ENCODE results near the gene RHOD. TPM values are rescaled to one million over a fixed set of nuclear protein-coding genes. Genes with fewer than 3 reads are reported as not detected.

The RHOD gene
- polyA plus RNA-seq, 3 donors, result 8.1 to 11.5 (median 10.5) TPM

DNA sequence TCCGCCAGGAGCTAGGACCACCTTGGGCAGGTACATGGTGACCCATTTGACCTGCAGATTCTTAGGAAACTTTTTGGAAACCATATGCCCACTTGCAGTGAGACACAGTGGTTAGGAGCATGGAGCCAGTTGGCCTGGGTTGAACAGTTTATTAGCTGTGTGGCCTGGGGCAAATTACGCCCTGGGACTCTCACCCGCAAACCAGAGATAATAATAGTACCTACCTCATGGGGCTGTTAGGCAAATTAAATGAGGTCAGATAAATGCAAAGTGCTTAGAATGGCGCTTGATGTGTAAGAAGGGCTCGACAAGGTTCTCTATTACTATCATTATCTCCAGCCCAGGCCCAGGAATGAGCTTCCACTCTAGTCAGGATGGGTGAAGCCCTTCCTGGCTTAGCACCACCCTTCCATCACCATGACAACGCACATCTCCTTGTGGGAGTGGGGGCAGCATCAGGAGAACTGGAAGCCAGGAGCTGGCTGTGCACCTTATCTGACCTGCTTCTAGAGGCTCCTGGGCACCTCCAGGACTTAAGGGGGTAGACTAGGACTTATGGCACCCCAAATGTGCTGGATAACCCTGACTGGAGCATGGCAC is 28.6 kb upstream of the RHOD start:
- no peak for DNase-seq

- no peak for DNase-seq
Observed at GRCh38 chr11:67029146-67029545, 27.5 kb upstream of the RHOD start.

GRCh38 chr11:67030976-67031375 is 25.7 kb upstream of the RHOD start:
- no peak for DNase-seq

DNA sequence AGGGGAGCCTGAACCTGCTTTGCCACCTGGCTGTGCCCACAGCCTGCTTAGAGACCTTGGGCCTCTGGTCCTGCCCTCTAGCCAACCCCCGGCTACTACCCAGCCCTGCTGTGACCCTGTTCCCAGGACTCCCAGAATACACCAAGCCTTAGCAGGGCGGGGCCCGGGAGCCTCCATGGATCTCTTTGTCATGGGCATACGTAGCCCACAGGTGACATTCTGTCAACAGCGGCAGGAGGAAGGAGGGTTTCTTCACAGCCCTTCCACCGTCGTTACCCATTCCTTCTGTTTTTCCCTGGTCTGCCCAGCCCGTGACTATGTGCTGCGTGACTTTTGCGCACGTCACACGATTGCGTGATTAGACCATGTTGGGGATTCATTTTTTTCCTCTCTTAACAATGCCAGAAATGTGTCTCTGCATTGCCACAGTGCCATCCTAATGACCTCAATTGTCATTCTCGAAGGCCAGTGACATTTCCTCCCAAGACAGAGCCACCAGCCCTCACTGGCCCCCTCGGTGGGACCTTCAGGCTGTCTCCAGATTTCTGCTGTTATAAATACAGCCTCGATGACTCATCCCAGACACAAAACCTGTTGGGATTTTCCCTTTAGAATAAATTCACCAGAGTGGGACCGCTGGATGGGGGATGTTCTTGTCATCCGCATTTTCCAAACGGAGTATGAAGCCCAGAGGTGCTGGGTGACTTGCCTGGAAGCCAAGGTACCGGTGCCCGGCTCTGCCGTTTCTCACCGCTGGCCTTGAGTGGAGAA is 24.7 kb upstream of the RHOD start:
- no peak for DNase-seq

GRCh38 chr11:67032830-67033551 is 23.7 kb upstream of the RHOD start:
- DNase-seq, result no peak

DNA sequence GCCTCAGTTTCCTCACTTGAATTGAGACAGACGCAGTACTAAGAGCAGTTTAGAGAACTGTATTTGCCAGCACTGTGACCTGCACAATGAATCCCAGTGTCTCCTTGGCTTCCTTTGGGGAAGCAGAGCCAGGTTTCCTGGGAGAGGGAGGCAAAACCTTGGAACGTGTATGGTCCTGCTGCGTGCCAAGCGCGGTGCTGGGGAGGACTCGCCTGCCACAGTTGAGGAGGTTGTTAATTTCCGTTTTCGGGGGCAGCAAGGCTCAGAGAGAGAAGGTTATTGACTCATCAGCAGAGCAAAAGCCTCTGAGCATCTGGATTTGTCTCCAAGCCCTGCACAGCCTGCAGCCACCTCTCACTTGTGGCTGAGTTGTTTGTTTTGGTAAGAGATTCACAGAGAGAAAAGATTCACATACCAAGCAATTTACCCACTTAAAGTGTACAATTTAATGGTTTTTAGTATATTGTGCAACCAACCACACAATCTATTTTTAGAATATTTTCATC is 22.9 kb upstream of the RHOD start:
- no peak for DNase-seq

DNA sequence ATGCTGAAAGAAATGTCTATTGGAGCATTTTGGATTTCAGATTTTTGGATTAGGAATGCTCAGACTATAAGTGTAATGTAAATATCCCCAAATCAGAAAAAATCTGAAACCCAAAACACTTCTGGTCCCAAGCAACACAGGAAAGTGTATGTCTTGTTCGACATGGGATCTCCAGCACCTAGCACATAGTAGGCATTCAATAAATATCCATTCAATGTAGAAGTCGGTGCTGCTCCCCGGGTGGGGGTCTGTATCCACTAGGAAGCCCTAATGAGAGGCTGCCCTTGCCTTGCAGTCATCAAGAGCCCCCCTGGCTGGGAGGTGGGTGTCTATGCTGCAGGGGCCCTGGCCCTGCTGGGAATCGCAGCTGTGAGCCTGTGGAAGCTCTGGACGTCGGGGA is 22.3 kb upstream of the RHOD start:
- no peak for DNase-seq

- no peak for DNase-seq
Observed at GRCh38 chr11:67040147-67040546, 16.5 kb upstream of the RHOD start.

- DNase-seq, result no peak
Observed at GRCh38 chr11:67041602-67042001, 15.0 kb upstream of the RHOD start.

DNA sequence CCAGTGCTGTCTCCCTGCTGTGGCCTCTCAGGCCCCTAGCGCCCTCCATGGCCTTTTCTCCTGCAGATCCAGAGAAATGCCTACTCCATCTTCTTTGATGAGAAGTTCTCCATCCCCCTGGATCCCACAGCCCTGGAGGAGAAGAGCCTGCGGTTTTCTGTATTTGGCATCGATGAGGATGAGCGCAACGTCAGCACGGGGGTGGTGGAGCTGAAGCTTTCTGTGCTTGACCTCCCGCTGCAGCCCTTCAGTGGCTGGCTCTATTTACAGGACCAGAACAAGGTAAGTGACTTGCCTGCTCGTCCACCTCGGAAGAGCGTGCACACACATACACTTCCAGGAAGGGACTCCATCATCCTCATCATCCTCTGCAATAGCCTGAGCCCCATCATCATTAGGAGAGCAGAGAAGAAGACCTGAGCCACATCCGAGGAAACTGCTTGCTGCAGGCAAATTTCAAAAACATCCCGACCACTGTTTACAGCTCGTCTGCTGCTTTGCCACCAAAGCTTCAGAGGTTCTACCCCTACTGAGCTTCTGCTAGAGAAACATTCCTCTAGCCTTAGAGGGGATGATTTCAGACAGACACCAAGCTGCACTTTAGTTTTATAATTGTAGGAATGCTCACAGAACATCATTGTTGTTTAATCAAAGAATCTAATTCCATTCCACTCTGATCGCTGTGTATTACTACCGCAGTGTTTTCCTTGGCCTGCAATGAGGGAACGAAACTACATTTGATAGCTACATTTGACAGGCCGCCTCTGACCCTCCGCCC is 12.9 kb upstream of the RHOD start:
- DNase-seq, result no peak

GRCh38 chr11:67044496-67044895 is 12.2 kb upstream of the RHOD start:
- DNase-seq, result no peak

- no peak for DNase-seq
Observed at GRCh38 chr11:67045314-67045713, 11.3 kb upstream of the RHOD start.

GRCh38 chr11:67048515-67049130 is 8.0 kb upstream of the RHOD start:
- no peak for DNase-seq

GRCh38 chr11:67050139-67050538 is 6.5 kb upstream of the RHOD start:
- no peak for DNase-seq

DNA sequence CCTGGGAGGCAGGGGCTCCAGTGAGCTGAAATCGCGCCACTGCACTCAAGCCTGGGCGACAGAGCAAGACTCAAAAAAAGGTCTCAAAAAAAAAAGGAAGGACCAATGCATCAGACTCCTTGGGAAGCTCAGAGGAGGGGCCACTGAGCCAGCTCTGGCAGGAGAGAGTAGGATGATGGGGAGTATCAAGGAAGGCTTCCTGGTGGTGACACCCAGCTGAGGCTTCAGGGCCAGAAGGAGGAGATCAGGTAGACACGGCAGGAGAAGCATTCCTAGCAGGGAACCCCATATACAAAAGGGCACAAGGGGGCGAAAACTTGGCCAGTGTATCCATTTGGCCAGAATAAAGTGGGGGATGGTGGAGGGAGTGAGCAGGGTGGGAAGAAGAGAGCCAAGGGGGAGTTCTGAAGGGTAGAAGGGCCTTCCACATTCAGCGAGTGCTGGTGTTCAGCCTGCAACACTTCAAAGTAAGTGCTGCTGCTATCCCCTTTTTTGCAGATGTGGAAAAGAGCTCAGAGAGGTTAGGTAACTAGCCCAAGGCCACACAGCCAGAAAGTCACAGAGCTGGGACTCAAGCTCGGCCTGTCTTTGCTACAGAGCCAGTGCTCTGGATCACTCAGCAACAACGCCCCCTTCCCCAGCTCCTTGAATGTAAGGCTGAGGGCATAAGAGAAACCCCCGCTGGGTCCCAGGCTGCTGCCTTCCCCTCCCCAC is 5.3 kb upstream of the RHOD start:
- no peak for DNase-seq

- DNase-seq, result no peak
Observed at GRCh38 chr11:67051945-67052488, 4.6 kb upstream of the RHOD start.

DNA sequence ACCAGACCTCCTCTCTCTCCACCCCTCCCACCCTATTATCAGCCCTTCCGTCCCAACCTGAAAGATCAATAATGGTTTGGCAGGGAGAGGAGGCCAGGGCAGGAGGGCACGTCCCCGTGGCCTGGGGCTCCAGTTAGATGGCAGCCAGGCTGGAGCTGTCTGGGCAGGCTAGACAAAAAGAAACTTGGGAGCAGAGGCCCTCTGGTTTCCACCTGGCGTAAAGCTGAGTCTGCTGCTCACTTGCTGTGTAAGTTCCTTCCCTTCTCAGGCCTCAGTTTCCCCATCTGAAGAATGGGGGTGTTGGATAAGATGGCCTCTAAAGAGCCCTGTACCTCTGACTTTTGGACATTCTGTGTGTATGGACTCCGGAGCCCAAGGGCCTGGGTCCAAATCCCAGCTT is 3.8 kb upstream of the RHOD start:
- DNase-seq, result no peak

DNA sequence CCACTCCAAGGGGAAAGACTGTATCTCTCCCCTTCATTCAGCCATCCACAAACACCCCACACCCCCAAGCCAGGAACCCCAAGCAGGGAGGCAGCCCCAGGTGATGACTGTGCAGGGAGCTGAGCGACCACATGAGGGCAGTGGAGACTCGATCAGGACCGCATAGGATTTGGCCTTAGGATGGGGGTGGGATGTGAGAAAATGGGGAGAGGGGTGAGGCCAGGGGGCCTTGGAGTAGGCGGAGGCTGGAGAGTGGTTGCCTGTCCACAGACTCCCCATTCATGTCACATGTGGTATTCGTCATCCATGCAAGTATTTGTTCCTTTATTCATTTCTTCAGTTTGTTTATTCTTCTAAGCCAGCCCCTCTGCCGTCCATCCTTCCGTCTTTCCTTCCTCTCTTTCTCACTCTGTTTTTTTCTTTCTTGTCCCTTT is 2.7 kb upstream of the RHOD start:
- DNase-seq, result no peak

DNA sequence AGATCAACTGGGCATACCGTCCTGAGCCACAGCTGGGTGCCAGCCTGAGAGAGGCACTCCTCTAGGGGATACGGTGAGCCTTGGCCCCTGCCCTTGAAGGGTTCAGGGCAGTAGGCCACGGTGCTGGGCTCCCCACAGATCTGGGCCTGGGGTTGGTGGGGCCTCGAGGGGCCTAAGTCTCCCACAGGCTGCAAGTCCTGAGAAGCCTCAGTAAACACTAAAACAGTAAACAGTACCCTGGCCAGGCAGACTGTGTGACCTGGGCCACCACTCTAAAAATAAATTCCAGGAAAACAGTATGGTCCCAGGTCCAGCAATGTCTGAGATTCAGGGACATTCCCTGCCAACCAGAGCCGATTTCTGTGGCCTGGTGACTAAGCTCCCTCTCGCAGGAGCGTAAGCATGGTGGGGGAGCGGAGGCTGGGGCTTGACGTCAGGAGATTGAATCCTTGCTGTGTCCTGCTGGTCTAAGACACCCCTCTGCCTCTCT is 2.3 kb upstream of the RHOD start:
- DNase-seq, result no peak

- DNase-seq, result no peak
Observed at GRCh38 chr11:67054836-67055523, 1.7 kb upstream of the RHOD start.
